Uterus (tissue), 2 donors: ENCODE data around the gene TUBB.

Experiments used
- CTCF ChIP-seq, 4 experiments: fragments of 200-600 bp in 2 of 4; fragments of 450-650 bp in 2 of 4; sonication (generic) in 2 of 4; IDR thresholded peaks; one replicate each; pipeline ENCODE4 v1.5.1; 2016 to 2019; ENCODE audit warnings: antibody characterized with exemption in 4 of 4, mild to moderate bottlenecking in 2 of 4, moderate library complexity in 1 of 4
- POLR2A ChIP-seq, 2 donors: fragments of 450-650 bp; IDR thresholded peaks; one replicate each; pipeline ENCODE4 v1.6.1; 2016; ENCODE audit warnings: antibody characterized with exemption in 2 of 2, mild to moderate bottlenecking in 1 of 2, moderate library complexity in 1 of 2

GRCh38 chr6:30752157-30752927, 32.2 kb downstream of the TUBB start:
- TF ChIP-seq CTCF (IDR thresholded peaks at IDR 0.05) (no peak), POLR2A (IDR thresholded peaks at IDR 0.05) (no peak)
